IPS-15b (cell line): ENCODE measurements around the gene VGLL4.

Experiments
- H3K27me3 ChIP-seq: one replicate; pipeline ENCODE4 v1.6.1; 2013; ENCODE audit warnings: low read length; ENCODE audit not compliant: control insufficient read depth, insufficient read depth
- H3K36me3 ChIP-seq: one replicate; pipeline ENCODE4 v1.6.1; 2013; ENCODE audit warnings: low read length; ENCODE audit not compliant: control insufficient read depth, insufficient read depth
- H3K4me1 ChIP-seq: one replicate; pipeline ENCODE4 v1.6.1; 2013; ENCODE audit warnings: mild to moderate bottlenecking, low read length; ENCODE audit not compliant: control insufficient read depth, insufficient read depth
- H3K4me3 ChIP-seq: one replicate; pipeline ENCODE4 v1.5.1; 2013; ENCODE audit warnings: low read depth, low read length
- H3K9ac ChIP-seq: one replicate; pipeline ENCODE4 v1.6.1; 2013; ENCODE audit warnings: low read depth, mild to moderate bottlenecking, low read length
- H3K9me3 ChIP-seq: one replicate; pipeline ENCODE4 v1.6.1; 2013; ENCODE audit warnings: mild to moderate bottlenecking, low read length; ENCODE audit not compliant: control insufficient read depth, insufficient read depth

The VGLL4 gene

DNA sequence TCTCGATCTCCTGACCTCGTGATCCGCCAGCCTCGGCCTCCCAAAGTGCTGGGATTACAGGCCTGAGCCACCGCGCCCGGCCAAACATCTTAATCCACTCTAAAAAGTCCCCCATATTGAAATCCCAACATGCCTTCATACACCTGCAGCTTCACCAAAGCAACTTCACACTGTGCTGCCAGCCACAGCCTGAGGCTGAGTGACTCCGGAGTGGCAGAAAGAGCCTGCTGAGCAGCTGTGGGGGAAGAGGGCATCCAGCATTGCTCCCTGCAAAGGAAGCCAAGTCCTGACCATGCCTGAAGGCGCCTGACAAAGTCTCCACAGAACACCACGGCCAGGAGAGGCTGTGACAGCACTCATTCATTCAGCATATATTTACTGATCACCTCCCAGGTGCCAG, 21.6 kb upstream of the VGLL4 start:
- Histone ChIP-seq H3K9me3 (no peaks in the 10 kb centered on the region), H3K27me3 (no peaks in the 10 kb centered on the region), H3K36me3 (no peaks in the 10 kb centered on the region), H3K4me3 (no peak overlapping the region), H3K4me1 (peaks cover 4% of the 10 kb centered on the region), H3K9ac (no peak overlapping the region)

DNA sequence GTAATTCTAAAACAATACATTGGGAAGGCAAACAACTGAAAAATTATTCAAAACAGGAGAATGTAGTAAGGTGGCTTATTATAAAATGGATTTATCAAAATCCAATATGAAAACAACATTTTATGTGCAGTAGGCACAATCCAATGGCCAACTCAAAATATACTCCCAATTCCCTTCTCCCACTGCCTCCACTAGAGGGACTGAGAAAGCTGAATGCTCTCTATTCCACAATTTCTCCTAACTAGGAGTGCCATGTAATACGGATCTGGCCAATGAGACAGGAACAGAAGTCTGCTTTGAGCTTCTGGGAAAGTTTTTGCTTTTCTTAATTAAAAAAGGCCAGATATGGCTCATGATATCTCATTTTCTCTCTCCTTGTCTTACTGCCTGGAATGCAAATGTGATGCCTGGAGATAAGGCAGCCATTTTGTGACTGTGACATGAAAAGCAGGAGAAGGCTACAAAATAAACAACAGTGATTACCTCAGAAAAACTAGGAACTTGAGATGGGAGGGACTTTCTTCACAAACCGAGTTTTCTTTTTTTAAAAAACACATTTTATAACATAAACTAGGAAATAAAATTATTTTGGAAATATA, 18.8 kb upstream of the VGLL4 start:
- Histone ChIP-seq H3K4me3 (no peak overlapping the region), H3K9ac (no peak overlapping the region), H3K4me1 (no peaks in the 10 kb centered on the region), H3K27me3 (no peaks in the 10 kb centered on the region), H3K36me3 (no peaks in the 10 kb centered on the region), H3K9me3 (no peaks in the 10 kb centered on the region)

DNA sequence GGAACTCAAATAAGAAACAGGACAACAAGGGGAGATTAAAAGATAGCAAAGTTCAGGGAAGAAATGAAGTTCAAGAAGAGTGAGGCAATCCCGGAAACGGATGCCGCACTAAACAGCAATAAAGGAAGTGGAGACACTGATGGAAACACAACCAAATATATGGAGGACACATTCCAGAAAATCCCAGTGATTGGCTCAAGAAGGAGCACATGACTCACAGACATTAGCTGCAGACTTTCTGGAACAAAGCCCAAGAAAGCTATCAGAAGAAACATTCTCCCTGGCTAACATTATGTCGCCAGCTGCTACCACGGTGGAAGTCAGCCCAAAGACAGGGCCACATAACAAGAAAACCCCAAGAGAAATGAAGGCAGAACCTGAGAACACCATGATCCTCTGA, 18.1 kb upstream of the VGLL4 start:
- no peaks in the 10 kb centered on the region for H3K36me3 ChIP-seq
- no peak overlapping the region for H3K4me3 ChIP-seq
- H3K27me3 ChIP-seq, result no peaks in the 10 kb centered on the region
- H3K9ac ChIP-seq, result no peak overlapping the region
- no peaks in the 10 kb centered on the region for H3K9me3 ChIP-seq
- no peaks in the 10 kb centered on the region for H3K4me1 ChIP-seq

DNA sequence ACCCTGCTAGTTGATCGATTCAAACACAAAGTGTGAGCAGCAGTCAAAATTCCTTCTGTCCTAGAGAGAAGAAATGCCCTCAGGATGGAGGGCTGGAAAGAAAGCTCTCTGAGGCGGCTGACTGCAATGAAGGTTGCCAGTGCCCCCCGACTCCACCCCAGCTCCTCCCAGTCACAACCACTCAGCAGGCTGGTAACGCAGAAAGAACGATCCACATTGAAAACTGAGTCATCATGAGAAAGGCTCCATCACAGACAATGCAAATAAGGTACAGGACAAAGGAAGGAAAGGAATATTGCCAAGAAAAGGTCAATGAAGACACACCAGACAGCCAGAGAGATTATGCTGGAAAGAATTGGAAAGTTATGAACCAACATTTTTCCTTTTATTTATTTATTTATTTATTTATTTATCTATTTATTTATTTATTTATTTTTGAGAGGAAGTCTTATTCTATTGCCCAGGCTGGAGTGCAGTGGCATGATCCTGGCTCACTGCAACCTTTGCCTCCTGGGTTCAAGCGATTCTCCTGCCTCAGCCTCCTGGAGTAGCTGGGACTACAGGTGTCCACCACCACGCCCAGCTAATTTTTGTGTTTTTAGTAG, 17.4 kb upstream of the VGLL4 start:
- H3K9ac ChIP-seq, result no peak overlapping the region

DNA sequence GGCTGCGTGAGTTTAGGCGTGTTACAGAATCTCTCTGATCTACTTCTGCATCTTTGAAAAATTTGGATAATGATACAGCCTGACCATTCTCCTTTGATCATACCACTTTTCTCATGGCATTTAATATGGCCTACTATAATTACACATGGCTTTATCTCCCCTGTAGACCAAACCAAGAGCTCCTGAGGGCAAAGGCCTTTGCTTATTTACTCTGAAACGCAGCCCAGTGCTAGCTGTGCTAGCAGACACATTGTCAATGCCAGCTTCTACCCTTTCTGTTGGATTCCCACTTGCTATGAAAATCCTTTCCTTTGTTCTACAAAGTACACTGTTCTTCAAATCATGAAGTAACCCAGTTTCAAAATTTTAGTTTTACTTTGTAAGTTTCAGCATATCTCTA, 16.5 kb upstream of the VGLL4 start:
- no peaks in the 10 kb centered on the region for H3K36me3 ChIP-seq
- no peaks in the 10 kb centered on the region for H3K9me3 ChIP-seq
- no peak overlapping the region for H3K4me3 ChIP-seq
- peaks cover 4% of the 10 kb centered on the region for H3K4me1 ChIP-seq
- H3K27me3 ChIP-seq, result no peaks in the 10 kb centered on the region
- H3K9ac ChIP-seq, result no peak overlapping the region

More for the DNA sequence above, 17.4 kb upstream of the VGLL4 start:
- Histone ChIP-seq H3K4me1 (no peaks in the 10 kb centered on the region), H3K9me3 (no peaks in the 10 kb centered on the region), H3K4me3 (no peak overlapping the region), H3K27me3 (no peaks in the 10 kb centered on the region), H3K36me3 (no peaks in the 10 kb centered on the region)

DNA sequence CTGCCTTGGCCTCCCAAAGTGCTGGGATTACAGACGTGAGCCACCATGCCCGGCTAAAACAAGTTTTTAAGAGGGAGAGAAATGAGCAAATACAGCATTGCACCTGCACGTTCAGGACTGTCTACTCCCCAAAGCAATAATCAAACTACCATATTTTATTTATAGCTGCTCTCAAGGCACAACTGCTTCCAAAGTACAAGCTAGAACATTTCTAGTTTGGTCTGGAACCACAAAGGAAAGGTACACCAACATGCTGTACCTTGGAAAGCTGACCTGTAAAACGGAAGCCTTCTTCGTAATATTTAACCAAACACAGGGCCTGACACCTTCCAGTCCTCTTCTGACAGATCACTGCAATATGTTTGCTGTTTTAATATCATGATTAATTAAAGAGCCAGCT, 14.5 kb upstream of the VGLL4 start:
- Histone ChIP-seq H3K4me1 (peaks cover 4% of the 10 kb centered on the region), H3K36me3 (no peaks in the 10 kb centered on the region), H3K27me3 (no peaks in the 10 kb centered on the region), H3K4me3 (no peak overlapping the region), H3K9me3 (no peaks in the 10 kb centered on the region), H3K9ac (no peak overlapping the region)

DNA sequence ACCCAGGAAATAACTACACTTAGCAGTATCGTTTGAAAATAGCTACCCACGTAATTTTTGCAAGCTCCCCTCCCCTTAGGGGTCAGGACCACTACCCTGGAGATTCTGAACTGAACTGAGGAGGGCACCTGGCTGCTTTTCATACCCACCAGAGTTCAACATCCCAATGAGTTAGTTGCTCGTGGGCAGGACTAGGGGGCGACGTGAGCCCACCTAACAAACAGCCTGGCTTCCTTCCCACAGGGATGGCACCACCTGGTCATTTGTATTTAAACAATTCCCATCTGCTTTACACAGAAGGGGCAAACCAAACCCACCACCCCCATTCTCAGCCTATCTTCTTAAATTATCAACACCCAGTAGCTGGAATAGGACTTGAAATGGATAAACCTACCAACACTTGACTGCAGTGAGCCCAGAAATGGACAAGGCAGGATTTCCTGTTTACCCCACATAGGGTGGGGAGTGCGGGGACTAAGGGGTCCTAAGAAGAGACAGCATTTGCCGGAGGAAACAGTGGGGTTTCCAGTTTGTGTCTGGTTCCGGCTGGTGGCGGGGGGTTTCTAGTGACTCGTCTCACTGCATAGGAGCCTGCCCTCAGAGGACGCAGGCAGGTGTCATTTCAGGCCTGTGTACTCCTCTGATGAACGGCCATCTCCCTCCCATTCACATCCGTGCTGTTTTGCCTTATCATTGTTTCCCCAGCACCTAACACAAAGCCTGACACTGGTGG, 11.6 kb upstream of the VGLL4 start:
- H3K27me3 ChIP-seq, result no peaks in the 10 kb centered on the region
- H3K9ac ChIP-seq, result no peak overlapping the region
- H3K36me3 ChIP-seq, result no peaks in the 10 kb centered on the region
- peaks cover 10% of the 10 kb centered on the region for H3K4me1 ChIP-seq
- no peak overlapping the region for H3K4me3 ChIP-seq
- no peaks in the 10 kb centered on the region for H3K9me3 ChIP-seq

DNA sequence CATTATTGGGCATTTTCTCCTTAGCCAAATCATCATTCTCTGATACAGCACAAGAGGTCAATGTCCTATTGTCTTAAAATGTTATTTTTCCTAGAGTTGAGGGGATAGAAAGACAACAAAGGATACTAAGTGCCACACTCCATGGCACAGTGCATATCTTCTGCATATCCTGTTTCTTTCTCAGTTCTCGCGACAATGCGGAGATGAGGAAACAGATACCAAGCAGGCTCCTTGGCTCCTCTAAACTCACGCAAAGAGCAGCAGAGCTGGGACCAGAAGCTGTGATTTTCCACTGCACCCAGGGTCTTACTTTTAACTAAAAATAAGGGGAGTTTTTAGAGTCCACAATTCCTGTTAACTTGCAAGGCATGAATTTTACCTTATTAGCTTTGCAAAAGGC, 10.5 kb upstream of the VGLL4 start:
- H3K9ac ChIP-seq, result no peak overlapping the region
- no peaks in the 10 kb centered on the region for H3K27me3 ChIP-seq
- no peak overlapping the region for H3K4me3 ChIP-seq
- no peaks in the 10 kb centered on the region for H3K36me3 ChIP-seq
- peaks cover 10% of the 10 kb centered on the region for H3K4me1 ChIP-seq
- H3K9me3 ChIP-seq, result no peaks in the 10 kb centered on the region

DNA sequence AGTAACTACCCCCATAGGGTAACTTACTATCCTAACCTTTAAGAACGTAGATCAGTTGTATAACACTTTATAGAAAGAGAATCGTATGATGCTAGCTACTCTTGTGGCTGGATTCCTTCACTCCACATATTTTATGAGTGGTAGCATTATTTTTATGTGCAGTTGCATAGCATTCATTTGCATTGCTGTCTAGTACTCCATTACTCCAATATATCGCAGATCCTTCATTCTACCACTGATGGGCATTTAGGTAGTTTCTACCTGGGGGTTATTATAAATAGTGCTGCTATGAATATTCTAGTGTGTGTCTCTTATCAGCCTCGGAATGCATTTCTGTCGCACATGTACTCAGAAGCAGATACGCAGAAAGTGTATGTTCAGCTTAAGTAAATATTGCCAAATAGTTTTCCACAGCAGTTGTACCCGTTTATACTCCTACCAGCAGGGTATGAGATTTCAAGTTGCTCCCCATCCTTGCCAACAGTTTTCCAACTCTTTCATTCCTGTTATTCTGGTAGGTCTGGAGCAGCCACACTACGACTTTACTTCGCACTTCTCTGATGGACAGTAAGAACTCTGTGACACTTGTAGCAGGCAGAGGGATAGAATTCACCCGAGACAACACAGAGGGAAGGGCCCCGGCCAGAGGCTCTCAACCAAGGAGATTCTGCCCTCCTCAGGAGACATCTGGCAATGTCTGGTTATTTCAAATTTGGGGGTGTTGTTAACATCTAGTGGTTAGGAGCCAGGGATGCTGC, 9.8 kb upstream of the VGLL4 start:
- H3K36me3 ChIP-seq, result no peaks in the 10 kb centered on the region
- H3K9ac ChIP-seq, result no peak overlapping the region
- H3K4me1 ChIP-seq, result peaks cover 10% of the 10 kb centered on the region
- H3K4me3 ChIP-seq, result no peak overlapping the region
- H3K27me3 ChIP-seq, result no peaks in the 10 kb centered on the region
- no peaks in the 10 kb centered on the region for H3K9me3 ChIP-seq

DNA sequence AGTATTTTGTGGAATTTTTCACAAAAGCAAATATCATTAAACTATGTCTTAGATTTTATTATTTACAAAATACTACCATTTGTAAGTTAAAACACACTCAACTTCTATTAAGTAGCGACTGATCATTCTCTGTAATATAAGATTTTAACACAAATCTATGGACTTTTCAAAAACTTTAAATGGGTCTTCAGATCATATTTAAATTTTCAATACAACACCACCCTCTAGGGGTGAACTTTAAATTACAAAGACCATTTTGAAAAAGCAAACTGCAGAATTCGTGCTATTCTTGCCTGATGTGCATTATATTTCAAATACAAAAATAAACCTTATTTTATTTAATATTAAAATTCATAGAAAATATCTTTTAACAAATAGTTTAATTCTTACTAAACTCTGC, 8.2 kb upstream of the VGLL4 start:
- no peaks in the 10 kb centered on the region for H3K36me3 ChIP-seq
- H3K9ac ChIP-seq, result no peak overlapping the region
- H3K4me1 ChIP-seq, result peaks cover 10% of the 10 kb centered on the region
- H3K9me3 ChIP-seq, result no peaks in the 10 kb centered on the region
- no peak overlapping the region for H3K4me3 ChIP-seq
- no peaks in the 10 kb centered on the region for H3K27me3 ChIP-seq

DNA sequence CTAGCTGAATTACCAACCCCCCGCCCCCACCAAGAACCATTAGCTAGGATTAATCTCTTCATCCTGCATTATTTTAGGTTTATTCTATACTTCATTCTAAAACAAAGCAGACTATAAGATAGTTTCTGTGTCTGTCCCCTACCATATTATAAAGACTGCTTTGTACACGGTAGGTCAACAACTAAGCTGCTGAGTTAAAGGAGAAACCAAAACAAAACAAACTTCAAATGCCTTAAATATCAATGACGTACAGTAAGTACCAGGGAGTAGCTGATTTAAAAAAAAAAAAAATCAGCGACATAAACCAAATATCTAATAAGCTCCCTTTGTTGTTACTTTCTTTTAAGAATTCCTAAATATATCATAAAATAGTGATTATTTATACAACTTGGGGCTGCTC, 7.8 kb upstream of the VGLL4 start:
- Histone ChIP-seq H3K27me3 (no peaks in the 10 kb centered on the region), H3K4me3 (no peak overlapping the region), H3K9me3 (no peaks in the 10 kb centered on the region), H3K36me3 (no peaks in the 10 kb centered on the region), H3K4me1 (peaks cover 10% of the 10 kb centered on the region), H3K9ac (no peak overlapping the region)
